ENCODE results near the gene NXF1.

DNA sequence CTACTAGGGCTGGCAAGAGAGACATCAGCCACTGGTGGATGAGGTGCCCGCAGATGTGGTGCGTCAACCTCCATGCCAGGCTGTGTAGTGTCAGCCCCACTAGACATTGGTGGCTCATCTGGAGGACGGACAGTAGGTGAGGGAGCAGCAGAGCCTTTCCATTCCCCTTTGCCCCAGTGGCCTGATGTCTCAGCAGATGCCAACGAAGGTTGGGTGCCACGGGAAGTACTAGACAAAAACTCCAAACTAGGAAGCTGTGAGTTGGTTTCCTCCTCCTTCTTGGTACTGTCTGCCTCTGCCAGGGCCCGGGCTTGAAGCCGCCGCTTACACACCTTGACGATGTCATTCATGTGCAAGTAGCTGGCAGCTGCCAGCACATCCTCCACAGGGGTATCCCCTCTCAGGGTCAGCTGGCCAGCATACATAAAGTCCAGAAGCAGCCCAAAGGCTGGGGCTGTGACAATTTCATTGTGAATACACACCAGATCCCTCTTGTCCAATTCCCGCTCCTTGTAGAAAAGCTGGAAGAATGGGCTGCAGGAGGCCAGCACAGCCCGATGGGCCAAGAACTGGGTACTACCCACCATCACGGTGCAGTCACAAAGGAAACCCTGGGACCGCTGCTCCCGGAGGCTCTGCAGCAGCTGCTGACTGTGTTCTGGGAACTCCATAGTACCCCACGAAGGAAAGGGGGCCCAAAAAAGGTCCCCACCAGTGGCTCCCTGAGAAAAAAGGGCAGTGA lies 52.1 kb downstream of the NXF1 start:
- TF ChIP-seq RAD51 (IDR thresholded peaks at IDR 0.05), result no peak
- no peak for TF ChIP-seq RCOR1 (conservative IDR thresholded peaks at IDR 0.05; ENCODE audit: low read depth, low read length)
- TF ChIP-seq, protein P1, sequence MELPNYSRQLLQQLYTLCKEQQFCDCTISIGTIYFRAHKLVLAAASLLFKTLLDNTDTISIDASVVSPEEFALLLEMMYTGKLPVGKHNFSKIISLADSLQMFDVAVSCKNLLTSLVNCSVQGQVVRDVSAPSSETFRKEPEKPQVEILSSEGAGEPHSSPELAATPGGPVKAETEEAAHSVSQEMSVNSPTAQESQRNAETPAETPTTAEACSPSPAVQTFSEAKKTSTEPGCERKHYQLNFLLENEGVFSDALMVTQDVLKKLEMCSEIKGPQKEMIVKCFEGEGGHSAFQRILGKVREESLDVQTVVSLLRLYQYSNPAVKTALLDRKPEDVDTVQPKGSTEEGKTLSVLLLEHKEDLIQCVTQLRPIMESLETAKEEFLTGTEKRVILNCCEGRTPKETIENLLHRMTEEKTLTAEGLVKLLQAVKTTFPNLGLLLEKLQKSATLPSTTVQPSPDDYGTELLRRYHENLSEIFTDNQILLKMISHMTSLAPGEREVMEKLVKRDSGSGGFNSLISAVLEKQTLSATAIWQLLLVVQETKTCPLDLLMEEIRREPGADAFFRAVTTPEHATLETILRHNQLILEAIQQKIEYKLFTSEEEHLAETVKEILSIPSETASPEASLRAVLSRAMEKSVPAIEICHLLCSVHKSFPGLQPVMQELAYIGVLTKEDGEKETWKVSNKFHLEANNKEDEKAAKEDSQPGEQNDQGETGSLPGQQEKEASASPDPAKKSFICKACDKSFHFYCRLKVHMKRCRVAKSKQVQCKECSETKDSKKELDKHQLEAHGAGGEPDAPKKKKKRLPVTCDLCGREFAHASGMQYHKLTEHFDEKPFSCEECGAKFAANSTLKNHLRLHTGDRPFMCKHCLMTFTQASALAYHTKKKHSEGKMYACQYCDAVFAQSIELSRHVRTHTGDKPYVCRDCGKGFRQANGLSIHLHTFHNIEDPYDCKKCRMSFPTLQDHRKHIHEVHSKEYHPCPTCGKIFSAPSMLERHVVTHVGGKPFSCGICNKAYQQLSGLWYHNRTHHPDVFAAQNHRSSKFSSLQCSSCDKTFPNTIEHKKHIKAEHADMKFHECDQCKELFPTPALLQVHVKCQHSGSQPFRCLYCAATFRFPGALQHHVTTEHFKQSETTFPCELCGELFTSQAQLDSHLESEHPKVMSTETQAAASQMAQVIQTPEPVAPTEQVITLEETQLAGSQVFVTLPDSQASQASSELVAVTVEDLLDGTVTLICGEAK (IDR thresholded peaks at IDR 0.05; ENCODE audit: borderline replicate concordance), result no peak
- TF ChIP-seq NR2C1 (IDR thresholded peaks at IDR 0.05), result no peak
- no peak for TF ChIP-seq RBBP5 (conservative IDR thresholded peaks at IDR 0.05)
- TF ChIP-seq ZNF274 (IDR thresholded peaks at IDR 0.05; ENCODE audit: insufficient read depth, insufficient read length), result no peak
- no peak for TF ChIP-seq IKZF1 (conservative IDR thresholded peaks at IDR 0.05)
- TF ChIP-seq, protein P2, sequence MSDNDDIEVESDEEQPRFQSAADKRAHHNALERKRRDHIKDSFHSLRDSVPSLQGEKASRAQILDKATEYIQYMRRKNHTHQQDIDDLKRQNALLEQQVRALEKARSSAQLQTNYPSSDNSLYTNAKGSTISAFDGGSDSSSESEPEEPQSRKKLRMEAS (IDR thresholded peaks at IDR 0.05; ENCODE audit: low read depth, low read length), result no peak
- no peak for TF ChIP-seq HDGF (IDR thresholded peaks at IDR 0.05)
